Body of pancreas (tissue), 4 donors: ENCODE results near the gene FAM234A. TPM values are rescaled to one million over a fixed set of nuclear protein-coding genes. Genes with fewer than 3 reads are reported as not detected.

ENCODE experiments used
- ATAC-seq: fragments of 150-250 bp; one replicate; pipeline ENCODE4 v1.9.1; 2016
- DNase-seq, 4 donors: peaks; one replicate each; pipeline ENCODE4 v3.0.0-alpha.2; 2019
- H3K27ac ChIP-seq, 4 donors: fragments of 200-600 bp; sonication (generic); 1 replicate in 3 of 4; 2 replicates in 1 of 4; pipeline versions ENCODE4 v1.5.1 to v1.6.1; 2016 to 2019; ENCODE audit warnings: mild to moderate bottlenecking in 1 of 4, mixed read lengths in 1 of 4, moderate library complexity in 1 of 4
- H3K27me3 ChIP-seq, 2 donors: fragments of 200-600 bp; sonication (generic); one replicate each; pipeline ENCODE4 v1.6.0; 2016; ENCODE audit warnings: mild to moderate bottlenecking in 1 of 2
- H3K36me3 ChIP-seq, 2 donors: fragments of 200-600 bp; sonication (generic); replicated peaks in 1 of 2; 2 replicates each; pipeline ENCODE4 v1.5.1; 2016; ENCODE audit warnings: low read depth in 2 of 2; ENCODE audit not compliant: insufficient read depth in 1 of 2
- H3K4me1 ChIP-seq: fragments of 200-600 bp; sonication (generic); one replicate; pipeline ENCODE4 v1.6.0; 2016
- H3K4me3 ChIP-seq, 2 donors: fragments of 200-600 bp; sonication (generic); 1 replicate in 1 of 2; 2 replicates in 1 of 2; pipeline ENCODE4 v1.5.1; 2016 to 2019
- H3K9me3 ChIP-seq, 3 donors: fragments of 200-600 bp; sonication (generic); 1 replicate in 2 of 3; 2 replicates in 1 of 3; pipeline ENCODE4 v1.5.1; 2016
- CTCF ChIP-seq, 7 experiments: fragments of 450-650 bp in 4 of 7; fragments of 200-600 bp in 3 of 7; sonication (generic) in 3 of 7; IDR thresholded peaks; one replicate each; pipeline ENCODE4 v1.5.1; 2016 to 2019; ENCODE audit warnings: antibody characterized with exemption in 7 of 7
- POLR2A ChIP-seq, 3 donors: fragments of 450-650 bp; IDR thresholded peaks; one replicate each; pipeline ENCODE4 v1.6.1; 2016; ENCODE audit warnings: antibody characterized with exemption in 3 of 3, mild to moderate bottlenecking in 2 of 3
- WGBS, 2 donors: methylation state at CpG; one replicate each; pipeline ENCODE4 v1.1.5; 2017; 5-methylcytosine and 5-hydroxymethylcytosine counted together
- intact Hi-C: fragments of 100-400 bp; cut with DNase I; formaldehyde crosslinking; loops from one replicate; pipeline ENCODE4 v1.15.1; 2023
- total RNA-seq, 2 donors: library from RNA; depleted of rRNA; stranded (reverse); fragments of >200 nt; gene quantifications; one replicate each; pipeline ENCODE4 v1.1.0, GENCODE V29; 2016

The FAM234A gene
- total RNA-seq, 2 donors from 2014 or later: 44.2 to 50.8 TPM

GRCh38 chr16:306911-307370, 72.3 kb downstream of the FAM234A start:
- H3K36me3 ChIP-seq: no peaks in the 10 kb centered on the region
- ATAC-seq: no peak

GRCh38 chr16:307691-308312, 73.2 kb downstream of the FAM234A start:
- no peak overlapping the region for H3K4me3 ChIP-seq
- no peaks in the 10 kb centered on the region for H3K27me3 ChIP-seq
- intact Hi-C loops: no loop called here
- 89 to 93% methylated on average over 10 to 21 of the region's 21 CpGs for WGBS, 2 donors
- DNase-seq: no peak
- no peak for ATAC-seq
- H3K4me1 ChIP-seq: no peaks in the 10 kb centered on the region
- no peaks in the 10 kb centered on the region for H3K9me3 ChIP-seq
- TF ChIP-seq POLR2A (IDR thresholded peaks at IDR 0.05) (no peak), CTCF (IDR thresholded peaks at IDR 0.05) (no peak)
- peaks cover 0 to under 1% of the 10 kb centered on the region in 2 donors for H3K36me3 ChIP-seq
- H3K27ac ChIP-seq: no peak overlapping the region

More at GRCh38 chr16:306911-307370, 72.3 kb downstream of the FAM234A start:
- no peak for DNase-seq
- Histone ChIP-seq H3K27me3 (no peaks in the 10 kb centered on the region), H3K4me3 (no peak overlapping the region), H3K4me1 (no peaks in the 10 kb centered on the region), H3K27ac (no peak overlapping the region), H3K9me3 (no peaks in the 10 kb centered on the region)
- TF ChIP-seq POLR2A (IDR thresholded peaks at IDR 0.05) (no peak), CTCF (IDR thresholded peaks at IDR 0.05) (no peak)
- intact Hi-C loops: no loop called here
- 81 to 85% methylated on average over 10 to 12 of the region's 17 CpGs for WGBS, 2 donors

- H3K4me3 ChIP-seq: no peak overlapping the region
- H3K9me3 ChIP-seq: no peaks in the 10 kb centered on the region
- no peak overlapping the region for H3K27ac ChIP-seq
- DNase-seq (no peak), ATAC-seq (no peak)
- no peaks in the 10 kb centered on the region for H3K27me3 ChIP-seq
- intact Hi-C loops: no loop called here
- WGBS, 2 donors: 76 to 82% methylated on average over 3 to 7 of the region's 7 CpGs
- no peaks in the 10 kb centered on the region for H3K4me1 ChIP-seq
- peaks cover 0 to 11% of the 10 kb centered on the region in 2 donors for H3K36me3 ChIP-seq
- TF ChIP-seq CTCF (IDR thresholded peaks at IDR 0.05): no peak
- TF ChIP-seq POLR2A (IDR thresholded peaks at IDR 0.05): no peak
These were observed 74.9 kb downstream of the FAM234A start for GRCh38 chr16:309476-309875.

- Histone ChIP-seq H3K4me3 (no peak overlapping the region), H3K27me3 (no peaks in the 10 kb centered on the region), H3K27ac (no peak overlapping the region), H3K4me1 (no peaks in the 10 kb centered on the region), H3K9me3 (no peaks in the 10 kb centered on the region), H3K36me3 (peaks cover 0 to 11% of the 10 kb centered on the region in 2 donors)
- 91 to 93% methylated on average over 13 to 14 of the region's 15 CpGs for WGBS, 2 donors
- intact Hi-C loops: no loop called here
- no peak for TF ChIP-seq POLR2A (IDR thresholded peaks at IDR 0.05)
- no peak for TF ChIP-seq CTCF (IDR thresholded peaks at IDR 0.05)
- ATAC-seq: no peak
- no peak for DNase-seq
These were observed 77.1 kb downstream of the FAM234A start for GRCh38 chr16:311725-312124.

- TF ChIP-seq CTCF (IDR thresholded peaks at IDR 0.05) (no peak), POLR2A (IDR thresholded peaks at IDR 0.05) (no peak)
- WGBS, 2 donors: 93 to 98% methylated on average over 3 to 12 of the region's 16 CpGs
- H3K9me3 ChIP-seq: no peaks in the 10 kb centered on the region
- DNase-seq: no peak
- H3K4me3 ChIP-seq: no peak overlapping the region
- H3K4me1 ChIP-seq: no peaks in the 10 kb centered on the region
- H3K27me3 ChIP-seq: no peaks in the 10 kb centered on the region
- H3K36me3 ChIP-seq: peaks cover 0 to 11% of the 10 kb centered on the region in 2 donors
- no peak overlapping the region for H3K27ac ChIP-seq
- intact Hi-C loops: no loop called here
- ATAC-seq: no peak
These were observed 79.7 kb downstream of the FAM234A start for GRCh38 chr16:314351-314750.
